ENCODE results near the gene YDJC. TPM values are rescaled to one million over a fixed set of nuclear protein-coding genes. Genes with fewer than 3 reads are reported as not detected.
"Not testable (repeated sequence)": the region's sequence is repeated elsewhere in the genome, so short reads cannot be mapped to it uniquely, and the experiment has no call there.

YDJC gene
- total and polyA plus RNA-seq, 2 experiments from 2014 or later, result 24.1 to 44.5 TPM

- no peak overlapping the region for H3K4me2 ChIP-seq
- H3K27ac ChIP-seq, result no peak overlapping the region
- H3K27me3 ChIP-seq, result no peaks in the 10 kb centered on the region
- H3K36me3 ChIP-seq (replicated peaks; ENCODE audit: insufficient read depth, low read depth), result no peaks in the 10 kb centered on the region
- H4K20me1 ChIP-seq (ENCODE audit: insufficient read depth, poor library complexity, severe bottlenecking), result peaks cover 87% of the 10 kb centered on the region
- no peaks in the 10 kb centered on the region for H3K9me2 ChIP-seq (replicated peaks; ENCODE audit: insufficient read depth)
- TF ChIP-seq EZH2phosphoT487 (IDR thresholded peaks at IDR 0.05; ENCODE audit: low read depth, severe bottlenecking, unreplicated experiment), result no peak
- no peak for TF ChIP-seq CTCF (IDR thresholded peaks at IDR 0.05; ENCODE audit: poor library complexity)
- no peak for TF ChIP-seq EZH2 (IDR thresholded peaks at IDR 0.05; ENCODE audit: borderline replicate concordance)
- H3K79me2 ChIP-seq, result peaks cover 86% of the 10 kb centered on the region
- no peaks in the 10 kb centered on the region for H3K9me3 ChIP-seq (ENCODE audit: low read depth)
- no peak for DNase-seq (ENCODE audit: low spot score)
- WGBS (ENCODE audit: low lambda C conversion rate, missing lambda C conversion rate), result 94% methylated on average over 3 of the region's 3 CpGs
- H2AFZ ChIP-seq, result no peak overlapping the region
- H3K4me1 ChIP-seq (ENCODE audit: insufficient read depth), result no peaks in the 10 kb centered on the region
- no peak overlapping the region for H3K4me3 ChIP-seq
Measured at GRCh38 chr22:21621025-21621424, 8.8 kb downstream of the YDJC start.

GRCh38 chr22:21617337-21617736 lies 12.5 kb downstream of the YDJC start:
- not testable (repeated sequence) for H3K36me3 ChIP-seq (replicated peaks; ENCODE audit: insufficient read depth, low read depth); H3K4me1 ChIP-seq (ENCODE audit: insufficient read depth)

GRCh38 chr22:21615731-21616130 lies 14.1 kb downstream of the YDJC start:
- H3K4me1 ChIP-seq (ENCODE audit: insufficient read depth), result no peaks in the 10 kb centered on the region
- TF ChIP-seq EZH2phosphoT487 (IDR thresholded peaks at IDR 0.05; ENCODE audit: low read depth, severe bottlenecking, unreplicated experiment), result no peak
- no peak for TF ChIP-seq CTCF (IDR thresholded peaks at IDR 0.05; ENCODE audit: poor library complexity)
- no peak for TF ChIP-seq EZH2 (IDR thresholded peaks at IDR 0.05; ENCODE audit: borderline replicate concordance)
- H2AFZ ChIP-seq, result no peak overlapping the region
- peaks cover 92% of the 10 kb centered on the region for H4K20me1 ChIP-seq (ENCODE audit: insufficient read depth, poor library complexity, severe bottlenecking)
- H3K4me3 ChIP-seq, result no peak overlapping the region
- H3K36me3 ChIP-seq (replicated peaks; ENCODE audit: insufficient read depth, low read depth), result no peaks in the 10 kb centered on the region
- H3K79me2 ChIP-seq, result peaks cover 96% of the 10 kb centered on the region
- H3K4me2 ChIP-seq, result no peak overlapping the region
- no peaks in the 10 kb centered on the region for H3K27me3 ChIP-seq
- H3K27ac ChIP-seq, result no peak overlapping the region
- DNase-seq (ENCODE audit: low spot score), result no peak
- no peaks in the 10 kb centered on the region for H3K9me2 ChIP-seq (replicated peaks; ENCODE audit: insufficient read depth)
- 81% methylated on average over 4 of the region's 4 CpGs for WGBS (ENCODE audit: low lambda C conversion rate, missing lambda C conversion rate)
- H3K9me3 ChIP-seq (ENCODE audit: low read depth), result no peaks in the 10 kb centered on the region

More at GRCh38 chr22:21617337-21617736, 12.5 kb downstream of the YDJC start:
- H3K9me3 ChIP-seq (ENCODE audit: low read depth); H3K4me2 ChIP-seq; H2AFZ ChIP-seq; H3K9me2 ChIP-seq (replicated peaks; ENCODE audit: insufficient read depth); H3K4me3 ChIP-seq; DNase-seq (ENCODE audit: low spot score); H3K27ac ChIP-seq; H3K27me3 ChIP-seq: not testable (repeated sequence)
- 95% methylated on average over 6 of the region's 6 CpGs for WGBS (ENCODE audit: low lambda C conversion rate, missing lambda C conversion rate)
- Histone ChIP-seq H4K20me1 (ENCODE audit: insufficient read depth, poor library complexity, severe bottlenecking) (peaks cover 86% of the 10 kb centered on the region), H3K79me2 (peaks cover 92% of the 10 kb centered on the region)

GRCh38 chr22:21613553-21614233 lies 16.1 kb downstream of the YDJC start:
- peaks cover 96% of the 10 kb centered on the region for H3K79me2 ChIP-seq
- no peak for DNase-seq (ENCODE audit: low spot score)
- TF ChIP-seq EZH2 (IDR thresholded peaks at IDR 0.05; ENCODE audit: borderline replicate concordance), result no peak
- TF ChIP-seq CTCF (IDR thresholded peaks at IDR 0.05; ENCODE audit: poor library complexity), result no peak
- TF ChIP-seq EZH2phosphoT487 (IDR thresholded peaks at IDR 0.05; ENCODE audit: low read depth, severe bottlenecking, unreplicated experiment), result no peak
- no peak overlapping the region for H3K4me2 ChIP-seq
- H3K36me3 ChIP-seq (replicated peaks; ENCODE audit: insufficient read depth, low read depth), result no peaks in the 10 kb centered on the region
- WGBS (ENCODE audit: low lambda C conversion rate, missing lambda C conversion rate), result 94% methylated on average over 4 of the region's 4 CpGs
- H2AFZ ChIP-seq, result no peak overlapping the region
- H4K20me1 ChIP-seq (ENCODE audit: insufficient read depth, poor library complexity, severe bottlenecking), result peaks cover 92% of the 10 kb centered on the region
- no peaks in the 10 kb centered on the region for H3K9me2 ChIP-seq (replicated peaks; ENCODE audit: insufficient read depth)
- H3K9me3 ChIP-seq (ENCODE audit: low read depth), result no peaks in the 10 kb centered on the region
- H3K27ac ChIP-seq, result no peak overlapping the region
- H3K4me1 ChIP-seq (ENCODE audit: insufficient read depth), result no peaks in the 10 kb centered on the region
- H3K4me3 ChIP-seq, result no peak overlapping the region
- no peaks in the 10 kb centered on the region for H3K27me3 ChIP-seq
